Endothelial cell of umbilical vein (primary cell): Measurements from ENCODE around the gene WNT8B.

ENCODE experiments used
- EZH2 ChIP-seq: IDR thresholded peaks from 2 replicates; pipeline ENCODE4 v1.6.1; 2012; ENCODE audit warnings: borderline replicate concordance, low read depth, mild to moderate bottlenecking, moderate library complexity, low read length, inconsistent platforms; ENCODE audit not compliant: severe bottlenecking
- FOS ChIP-seq: IDR thresholded peaks from 2 replicates; pipeline ENCODE4 v1.6.1; 2011; ENCODE audit warnings: mild to moderate bottlenecking, low read length, moderate library complexity, borderline replicate concordance; ENCODE audit not compliant: insufficient read depth
- GATA2 ChIP-seq: IDR thresholded peaks from 2 replicates; pipeline ENCODE4 v1.7.0; 2011; ENCODE audit warnings: low read depth, mild to moderate bottlenecking, moderate library complexity, mixed read lengths, low read length; ENCODE audit not compliant: insufficient read length, insufficient read depth
- JUN ChIP-seq: IDR thresholded peaks from 2 replicates; pipeline ENCODE4 v1.6.1; 2011; ENCODE audit warnings: borderline replicate concordance, low read depth; ENCODE audit not compliant: insufficient read length, insufficient read depth
- MYC ChIP-seq: IDR thresholded peaks from one replicate; pipeline ENCODE4 v1.6.1; 2011; ENCODE audit warnings: mild to moderate bottlenecking, low read depth, low read length
- POLR2A ChIP-seq: IDR thresholded peaks from 2 replicates; pipeline ENCODE4 v1.6.1; 2012; ENCODE audit warnings: low read depth, mild to moderate bottlenecking, control low read depth, low read length
- POLR2AphosphoS5 ChIP-seq: IDR thresholded peaks from 2 replicates; pipeline ENCODE4 v1.6.1; 2012; ENCODE audit warnings: low read depth, mild to moderate bottlenecking, control low read depth, low read length, moderate library complexity; ENCODE audit not compliant: insufficient read depth
- TF ChIP-seq, protein P1 (sequence below), 2 donors: IDR thresholded peaks; 1 replicate in 1 of 2; 2 replicates in 1 of 2; pipeline ENCODE4 v1.5.1; 2011; ENCODE audit warnings: low read length in 2 of 2, mild to moderate bottlenecking in 2 of 2, moderate library complexity in 2 of 2, control low read depth in 1 of 2, inconsistent platforms in 1 of 2, low read depth in 1 of 2; ENCODE audit not compliant: insufficient read depth in 1 of 2; ENCODE audit errors: extremely low read depth in 1 of 2
- TF ChIP-seq, protein P2 (sequence below): IDR thresholded peaks from 2 replicates; pipeline ENCODE4 v1.6.1; 2011; ENCODE audit not compliant: insufficient read depth, insufficient read length

DNA sequence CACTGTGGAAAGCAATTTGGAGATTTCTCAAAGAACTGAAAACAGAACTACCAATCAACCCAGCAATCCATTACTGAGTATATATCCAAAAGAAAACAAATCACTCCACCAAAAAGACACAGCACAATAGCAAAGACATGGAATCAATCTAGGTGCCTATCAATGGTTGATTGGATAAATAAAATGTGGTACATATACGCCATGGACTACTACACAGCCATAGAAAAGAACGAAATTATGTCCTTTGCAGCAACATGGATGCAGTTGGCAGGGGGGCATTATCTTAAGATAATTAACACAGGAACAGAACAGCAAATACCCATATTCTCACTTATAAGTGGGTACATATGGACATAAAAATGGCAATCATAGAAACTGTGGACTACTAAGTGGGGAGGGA, 35.4 kb upstream of the WNT8B start:
- TF ChIP-seq POLR2A = no peak
- TF ChIP-seq, protein P1, sequence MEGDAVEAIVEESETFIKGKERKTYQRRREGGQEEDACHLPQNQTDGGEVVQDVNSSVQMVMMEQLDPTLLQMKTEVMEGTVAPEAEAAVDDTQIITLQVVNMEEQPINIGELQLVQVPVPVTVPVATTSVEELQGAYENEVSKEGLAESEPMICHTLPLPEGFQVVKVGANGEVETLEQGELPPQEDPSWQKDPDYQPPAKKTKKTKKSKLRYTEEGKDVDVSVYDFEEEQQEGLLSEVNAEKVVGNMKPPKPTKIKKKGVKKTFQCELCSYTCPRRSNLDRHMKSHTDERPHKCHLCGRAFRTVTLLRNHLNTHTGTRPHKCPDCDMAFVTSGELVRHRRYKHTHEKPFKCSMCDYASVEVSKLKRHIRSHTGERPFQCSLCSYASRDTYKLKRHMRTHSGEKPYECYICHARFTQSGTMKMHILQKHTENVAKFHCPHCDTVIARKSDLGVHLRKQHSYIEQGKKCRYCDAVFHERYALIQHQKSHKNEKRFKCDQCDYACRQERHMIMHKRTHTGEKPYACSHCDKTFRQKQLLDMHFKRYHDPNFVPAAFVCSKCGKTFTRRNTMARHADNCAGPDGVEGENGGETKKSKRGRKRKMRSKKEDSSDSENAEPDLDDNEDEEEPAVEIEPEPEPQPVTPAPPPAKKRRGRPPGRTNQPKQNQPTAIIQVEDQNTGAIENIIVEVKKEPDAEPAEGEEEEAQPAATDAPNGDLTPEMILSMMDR (IDR thresholded peaks at IDR 0.05; ENCODE audit: extremely low read depth in 1 of 2, insufficient read depth in 1 of 2, low read depth in 1 of 2, low read length in 2 of 2) = no peak
- no peak for TF ChIP-seq POLR2AphosphoS5
- TF ChIP-seq, protein P2, sequence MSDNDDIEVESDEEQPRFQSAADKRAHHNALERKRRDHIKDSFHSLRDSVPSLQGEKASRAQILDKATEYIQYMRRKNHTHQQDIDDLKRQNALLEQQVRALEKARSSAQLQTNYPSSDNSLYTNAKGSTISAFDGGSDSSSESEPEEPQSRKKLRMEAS = no peak
- no peak for TF ChIP-seq GATA2
- no peak for TF ChIP-seq MYC
- TF ChIP-seq JUN = no peak
- TF ChIP-seq EZH2 = no peak
- TF ChIP-seq FOS = no peak
